ENCODE data around the gene CRB3. TPM values are rescaled to one million over a fixed set of nuclear protein-coding genes. Genes with fewer than 3 reads are reported as not detected.
A peak's percentile ranks its signal among the peaks of the same experiment; 100 is the strongest.

CRB3 gene
- total and polyA plus RNA-seq, 4 donors: 19.2 to 38.7 (median 28.9) TPM

- Histone ChIP-seq H3K27me3 (ENCODE audit: control insufficient read depth in 4 of 4, insufficient read depth in 4 of 4, low read length in 3 of 4) (peaks cover 0 to 3% (median 0%) of the 10 kb centered on the region in 4 donors), H3K9me3 (ENCODE audit: control insufficient read depth in 4 of 4, low read length in 3 of 4) (no peaks in the 10 kb centered on the region), H3K4me3 (ENCODE audit: low read depth in 1 of 3, low read length in 3 of 3) (peak within 1 kb of the TSS in 1 of 3 donors; percentile 38), H3K9ac (ENCODE audit: low read depth in 1 of 2, low read length in 2 of 2) (no peak within 1 kb of the TSS), H3K36me3 (ENCODE audit: control insufficient read depth in 4 of 4, insufficient read depth in 3 of 4, low read depth in 1 of 4, low read length in 3 of 4) (no peaks in the 10 kb centered on the region), H3K4me1 (ENCODE audit: control insufficient read depth in 4 of 4, insufficient read depth in 4 of 4, low read length in 3 of 4) (peaks cover 0 to 8% (median 4%) of the 10 kb centered on the region in 4 donors), H3K27ac (ENCODE audit: low read depth in 1 of 2, low read length in 2 of 2) (no peak within 1 kb of the TSS)
- TF ChIP-seq HNF4A (conservative IDR thresholded peaks at IDR 0.05) (no peak), ATF3 (IDR thresholded peaks at IDR 0.05) (no peak), TAF1 (conservative IDR thresholded peaks at IDR 0.05) (no peak), ZBTB33 (IDR thresholded peaks at IDR 0.05) (no peak), FOXA1 (IDR thresholded peaks at IDR 0.05) (no peak), RXRA (IDR thresholded peaks at IDR 0.05) (no peak), EGR1 (IDR thresholded peaks at IDR 0.05; ENCODE audit: low read depth in 2 of 2) (no peak), JUND (IDR thresholded peaks at IDR 0.05) (no peak), NR2F2 (IDR thresholded peaks at IDR 0.05) (no peak), GABPA (IDR thresholded peaks at IDR 0.05 in 1 of 2, conservative IDR thresholded peaks at IDR 0.05 in 1 of 2) (no peak), FOXA2 (IDR thresholded peaks at IDR 0.05) (no peak), REST (IDR thresholded peaks at IDR 0.05) (no peak), MAX (IDR thresholded peaks at IDR 0.05) (no peak), HNF4G (IDR thresholded peaks at IDR 0.05) (no peak), CTCF (IDR thresholded peaks at IDR 0.05; ENCODE audit: low read depth, low read length, missing input control) (no peak)
- WGBS: 3% methylated on average over 71 of the region's 71 CpGs
- no peak for DNase-seq (ENCODE audit: low spot score)
Observed at GRCh38 chr19:6501740-6502648, 37.9 kb downstream of the CRB3 start, which contains the start of gene TUBB4A. TUBB4A (minus strand) TSS chr19:6502309; CDS start chr19:6502212, 97 bp downstream.

Measured in liver (tissue), 9 donors.